SK-N-SH (cell line): ENCODE measurements around the gene CBLB. TPM values are rescaled to one million over a fixed set of nuclear protein-coding genes. Genes with fewer than 3 reads are reported as not detected.

Experiments used
- CTCF ChIA-PET: fragments of 300-600, 350-600 bp; formaldehyde crosslinking; extraction: SDS; loops from one replicate; lab custom pipeline; 2021; lab: Yijun Ruan, JAX
- POLR2A ChIA-PET: fragments of 350-600 bp; sonication (Branson Sonifier 250); formaldehyde crosslinking; extraction: SDS; loops from one replicate; lab custom pipeline; 2020; ENCODE audit warnings: antibody characterized with exemption, inconsistent platforms; lab: Yijun Ruan, JAX
- DNase-seq: peaks from one replicate; pipeline ENCODE4 v3.0.0; 2012
- H2AFZ ChIP-seq: fragments of 200-600 bp; sonication (generic); 2 replicates; pipeline ENCODE4 v1.8.1; 2016; ENCODE audit warnings: antibody characterized with exemption, mild to moderate bottlenecking, low read depth
- H3F3A ChIP-seq: fragments of 200-600 bp; sonication (generic); replicated peaks from 2 replicates; pipeline ENCODE3; 2016; ENCODE audit warnings: antibody characterized with exemption, mild to moderate bottlenecking; ENCODE audit not compliant: insufficient read depth
- H3K27ac ChIP-seq, 2 experiments: fragments of 200-500 bp in 1 of 2; fragments of 200-600 bp in 1 of 2; sonication (Bioruptor generic) in 1 of 2; sonication (generic), shearing (Covaris generic) in 1 of 2; 2 replicates each; pipeline versions ENCODE4 v1.5.1 to v1.6.1; 2014 to 2016; ENCODE audit warnings: low read depth in 2 of 2, inconsistent platforms in 1 of 2, low read length in 1 of 2, mild to moderate bottlenecking in 1 of 2, mixed read lengths in 1 of 2
- H3K27me3 ChIP-seq: fragments of 200-600 bp; sonication (generic), shearing (Covaris generic); 2 replicates; pipeline ENCODE4 v1.6.1; 2016; ENCODE audit warnings: mixed run types; ENCODE audit not compliant: insufficient read depth
- H3K36me3 ChIP-seq, 2 experiments: fragments of 200-500 bp in 1 of 2; fragments of 200-600 bp in 1 of 2; sonication (Bioruptor generic) in 1 of 2; sonication (generic) in 1 of 2; replicated peaks in 1 of 2; 2 replicates each; pipeline versions ENCODE3 to v1.5.1; 2014 to 2016; ENCODE audit warnings: low read length in 1 of 2, mild to moderate bottlenecking in 1 of 2; ENCODE audit not compliant: insufficient read depth in 2 of 2, control insufficient read depth in 1 of 2
- H3K4me1 ChIP-seq, 2 experiments: fragments of 200-500 bp in 1 of 2; fragments of 200-600 bp in 1 of 2; sonication (Bioruptor generic) in 1 of 2; sonication (generic), shearing (Covaris generic) in 1 of 2; 2 replicates each; pipeline versions ENCODE4 v1.5.1 to v1.6.1; 2014 to 2016; ENCODE audit warnings: low read depth in 1 of 2, low read length in 1 of 2, mixed run types in 1 of 2; ENCODE audit not compliant: insufficient read depth in 2 of 2, control insufficient read depth in 1 of 2
- H3K4me2 ChIP-seq: fragments of 200-600 bp; sonication (generic), shearing (Covaris generic); 2 replicates; pipeline ENCODE4 v1.6.1; 2017; ENCODE audit warnings: mixed run types
- H3K4me3 ChIP-seq, 2 experiments: fragments of 200-500 bp in 1 of 2; fragments of 200-600 bp in 1 of 2; sonication (Bioruptor generic) in 1 of 2; sonication (generic), shearing (Covaris generic) in 1 of 2; 2 replicates each; pipeline versions ENCODE4 v1.5.1 to v1.8.1; 2014 to 2016; ENCODE audit warnings: low read depth in 2 of 2, inconsistent platforms in 1 of 2, low read length in 1 of 2, mild to moderate bottlenecking in 1 of 2, mixed read lengths in 1 of 2, moderate library complexity in 1 of 2
- H3K79me2 ChIP-seq: fragments of 200-600 bp; sonication (generic); 2 replicates; pipeline ENCODE4 v1.8.1; 2017; ENCODE audit warnings: mild to moderate bottlenecking; ENCODE audit not compliant: insufficient read depth
- H3K9ac ChIP-seq: fragments of 200-600 bp; sonication (generic); 2 replicates; pipeline ENCODE4 v1.6.1; 2017; ENCODE audit warnings: mixed run types
- H3K9me2 ChIP-seq: fragments of 200-600 bp; sonication (generic); 2 replicates; pipeline ENCODE4 v1.6.1; 2017; ENCODE audit warnings: mixed run types
- H3K9me3 ChIP-seq: fragments of 200-600 bp; sonication (generic); 2 replicates; pipeline ENCODE4 v1.6.1; 2017; ENCODE audit warnings: mixed run types, mild to moderate bottlenecking, moderate library complexity
- H4K20me1 ChIP-seq: fragments of 200-600 bp; sonication (generic); 2 replicates; pipeline ENCODE4 v1.6.1; 2017; ENCODE audit warnings: mild to moderate bottlenecking, mixed run types; ENCODE audit not compliant: insufficient read depth
- ELF1 ChIP-seq: IDR thresholded peaks from 2 replicates; pipeline ENCODE4 v1.4.0; 2012
- FOSL2 ChIP-seq: IDR thresholded peaks from 2 replicates; pipeline ENCODE4 v1.4.0; 2012; ENCODE audit warnings: low read depth, mild to moderate bottlenecking, moderate library complexity, borderline replicate concordance
- FOXJ3 ChIP-seq: sonication (generic); formaldehyde crosslinking; IDR thresholded peaks from 2 replicates; pipeline ENCODE4 v1.5.1; 2020; ENCODE audit warnings: mild to moderate bottlenecking, missing genetic modification reagents
- GATA2 ChIP-seq: sonication (generic); formaldehyde crosslinking; IDR thresholded peaks from 2 replicates; pipeline ENCODE4 v1.5.0; 2020; ENCODE audit warnings: mild to moderate bottlenecking, missing genetic modification reagents
- JUND ChIP-seq: IDR thresholded peaks from 2 replicates; pipeline ENCODE4 v1.4.0; 2012
- MXI1 ChIP-seq: IDR thresholded peaks from 2 replicates; pipeline ENCODE4 v1.6.1; 2012; ENCODE audit warnings: mild to moderate bottlenecking, low read depth, low read length, improper control_type of control experiment
- NRF1 ChIP-seq: IDR thresholded peaks from 2 replicates; pipeline ENCODE4 v1.6.1; 2012; ENCODE audit warnings: low read depth, mild to moderate bottlenecking, low read length
- POLR2AphosphoS5 ChIP-seq: IDR thresholded peaks from 2 replicates; pipeline ENCODE4 v1.6.1; 2012; ENCODE audit warnings: low read depth, low read length
- RFX5 ChIP-seq: IDR thresholded peaks from 2 replicates; pipeline ENCODE4 v1.6.1; 2012; ENCODE audit warnings: mild to moderate bottlenecking, improper control_type of control experiment, low read length
- SMC3 ChIP-seq: IDR thresholded peaks from 2 replicates; pipeline ENCODE4 v1.6.1; 2012; ENCODE audit warnings: low read depth, low read length, improper control_type of control experiment
- TAF1 ChIP-seq: IDR thresholded peaks from 2 replicates; pipeline ENCODE4 v1.6.1; 2012; ENCODE audit warnings: low read depth, mild to moderate bottlenecking, low read length, moderate library complexity, borderline replicate concordance
- TEAD4 ChIP-seq: IDR thresholded peaks from 2 replicates; pipeline ENCODE4 v1.4.0; 2012; ENCODE audit warnings: mild to moderate bottlenecking, borderline replicate concordance; ENCODE audit not compliant: insufficient read depth
- WGBS: methylation state at CpG from one replicate; pipeline ENCODE4 v1.1.6; 2017; ENCODE audit warnings: low lambda C conversion rate; 5-methylcytosine and 5-hydroxymethylcytosine counted together
- polyA plus RNA-seq, 3 experiments: library from polyadenylated mRNA; depleted of rRNA; stranded (reverse); fragments of >200 nt; gene quantifications; 2 replicates each; pipeline ENCODE4 v1.2.3, GENCODE V29; 2012
- TF ChIP-seq, protein P1 (sequence below): IDR thresholded peaks from 2 replicates; pipeline ENCODE4 v1.4.0; 2012; ENCODE audit warnings: low read depth, borderline replicate concordance
- TF ChIP-seq, protein P2 (sequence below): IDR thresholded peaks from 2 replicates; pipeline ENCODE4 v1.4.0; 2012; ENCODE audit warnings: low read depth, borderline replicate concordance
- TF ChIP-seq, protein P3 (sequence below): fragments of 150-350 bp; IDR thresholded peaks from 2 replicates; pipeline ENCODE4 v1.6.1; 2016; ENCODE audit warnings: mild to moderate bottlenecking, low read depth, low read length
- TF ChIP-seq, protein P4 (sequence below): fragments of 200-600 bp; sonication (generic); IDR thresholded peaks from 2 replicates; pipeline ENCODE4 v1.6.1; 2017; ENCODE audit warnings: antibody characterized with exemption, mild to moderate bottlenecking, moderate library complexity

CBLB gene
- polyA plus RNA-seq, 1 of the 3 experiments (the other 2 are of a cell fraction): 4.4 TPM

DNA sequence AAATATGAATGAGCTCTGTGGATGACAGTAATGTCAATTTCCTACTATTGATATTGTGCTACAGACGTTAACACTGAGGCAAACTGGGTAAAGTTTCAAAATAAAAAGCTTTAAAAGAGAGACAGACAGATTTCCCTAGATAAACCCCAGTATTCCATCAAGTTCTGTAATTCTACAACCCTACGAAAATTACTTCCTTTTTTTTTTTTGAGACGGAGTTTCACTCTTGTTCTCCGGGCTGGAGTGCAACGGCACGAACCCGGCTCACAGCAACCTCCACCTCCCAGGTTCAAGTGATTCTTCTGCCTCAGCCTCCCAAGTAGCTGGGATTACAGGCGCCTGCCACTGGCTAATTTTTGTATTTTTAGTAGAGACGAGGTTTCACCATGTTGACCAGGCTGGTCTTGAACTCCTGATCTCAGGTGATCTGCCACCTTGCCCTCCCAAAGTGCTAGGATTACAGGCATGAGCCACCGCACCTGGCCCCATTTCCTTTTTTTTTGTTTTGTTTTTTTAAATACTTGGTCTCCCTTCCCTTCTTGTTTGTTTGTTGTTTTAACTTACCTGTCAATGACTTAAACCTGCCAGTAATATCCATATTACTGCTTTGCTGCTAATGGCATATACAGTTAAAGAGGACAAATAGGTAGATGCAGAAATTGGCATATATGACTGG is 57.2 kb downstream of the CBLB start:
- H3K27ac ChIP-seq: no peak overlapping the region; a peak in 1 of 4 replicates
- ChIA-PET CTCF (interaction anchor here (0.6 kb wide), 1 partner anchor 1215 kb away, joined by 3 read pairs; no protein-coding TSS in a partner anchor), POLR2A (no interaction called here)
- H3K4me2 ChIP-seq: no peak overlapping the region
- peaks cover 0 to 8% of the 10 kb centered on the region in 2 experiments; a peak in 3 of 4 replicates for H3K4me1 ChIP-seq
- H3K9me2 ChIP-seq: no peaks in the 10 kb centered on the region
- TF ChIP-seq JUND (no peak), POLR2AphosphoS5 (no peak), TAF1 (no peak), GATA2 (CRISPR knock-in tag) (no peak), SMC3 (no peak), TEAD4 (no peak), FOXJ3 (CRISPR knock-in tag) (no peak)
- TF ChIP-seq, protein P1, sequence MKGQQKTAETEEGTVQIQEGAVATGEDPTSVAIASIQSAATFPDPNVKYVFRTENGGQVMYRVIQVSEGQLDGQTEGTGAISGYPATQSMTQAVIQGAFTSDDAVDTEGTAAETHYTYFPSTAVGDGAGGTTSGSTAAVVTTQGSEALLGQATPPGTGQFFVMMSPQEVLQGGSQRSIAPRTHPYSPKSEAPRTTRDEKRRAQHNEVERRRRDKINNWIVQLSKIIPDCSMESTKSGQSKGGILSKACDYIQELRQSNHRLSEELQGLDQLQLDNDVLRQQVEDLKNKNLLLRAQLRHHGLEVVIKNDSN: no peak
- TF ChIP-seq, protein P2, sequence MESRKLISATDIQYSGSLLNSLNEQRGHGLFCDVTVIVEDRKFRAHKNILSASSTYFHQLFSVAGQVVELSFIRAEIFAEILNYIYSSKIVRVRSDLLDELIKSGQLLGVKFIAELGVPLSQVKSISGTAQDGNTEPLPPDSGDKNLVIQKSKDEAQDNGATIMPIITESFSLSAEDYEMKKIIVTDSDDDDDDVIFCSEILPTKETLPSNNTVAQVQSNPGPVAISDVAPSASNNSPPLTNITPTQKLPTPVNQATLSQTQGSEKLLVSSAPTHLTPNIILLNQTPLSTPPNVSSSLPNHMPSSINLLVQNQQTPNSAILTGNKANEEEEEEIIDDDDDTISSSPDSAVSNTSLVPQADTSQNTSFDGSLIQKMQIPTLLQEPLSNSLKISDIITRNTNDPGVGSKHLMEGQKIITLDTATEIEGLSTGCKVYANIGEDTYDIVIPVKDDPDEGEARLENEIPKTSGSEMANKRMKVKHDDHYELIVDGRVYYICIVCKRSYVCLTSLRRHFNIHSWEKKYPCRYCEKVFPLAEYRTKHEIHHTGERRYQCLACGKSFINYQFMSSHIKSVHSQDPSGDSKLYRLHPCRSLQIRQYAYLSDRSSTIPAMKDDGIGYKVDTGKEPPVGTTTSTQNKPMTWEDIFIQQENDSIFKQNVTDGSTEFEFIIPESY: no peak
- H3K4me3 ChIP-seq: no peak overlapping the region
- H3K27me3 ChIP-seq: no peaks in the 10 kb centered on the region
- no peak overlapping the region for H2AFZ ChIP-seq
- WGBS: 85% methylated on average over 10 of the region's 10 CpGs
- H3K36me3 ChIP-seq: no peaks in the 10 kb centered on the region
- 0 out of 2 replicates have a peak, but pooled peaks cover 3% of the 10 kb centered on the region for H4K20me1 ChIP-seq
- peaks cover 9% of the 10 kb centered on the region for H3F3A ChIP-seq
- DNase-seq: no peak
- H3K79me2 ChIP-seq: peaks cover 33% of the 10 kb centered on the region
- no peaks in the 10 kb centered on the region for H3K9me3 ChIP-seq
- H3K9ac ChIP-seq: no peak overlapping the region

DNA sequence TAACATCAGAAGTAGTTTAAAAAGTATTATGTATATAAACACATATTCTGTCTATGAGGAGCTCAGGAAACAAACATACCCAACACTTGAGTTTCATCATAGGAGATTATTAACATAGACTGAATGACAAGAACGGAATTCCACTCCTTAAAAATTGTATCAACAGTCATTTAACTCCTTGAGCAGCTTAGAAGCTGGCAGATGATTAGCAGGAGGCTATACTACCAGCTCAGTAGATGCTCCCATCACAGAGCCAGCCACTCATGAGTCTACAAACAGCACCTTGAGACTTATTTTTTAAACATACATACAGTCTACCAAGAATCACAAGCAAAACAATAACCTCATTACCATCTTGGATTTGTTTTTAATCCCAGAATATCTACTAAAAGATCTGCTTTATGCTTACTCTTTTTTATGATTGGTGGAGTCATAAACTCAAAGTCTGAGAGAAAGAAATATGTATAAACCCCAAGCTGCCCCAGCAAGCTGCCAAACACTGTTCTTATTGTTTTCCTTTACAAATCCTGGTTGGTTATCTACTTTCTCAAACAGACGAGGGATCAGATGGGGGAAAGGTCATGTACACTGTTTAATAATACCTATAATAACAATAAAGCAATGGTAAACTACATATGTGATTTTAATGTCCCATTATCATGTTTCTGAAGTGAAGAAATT is 59.5 kb downstream of the CBLB start:
- H3K9me3 ChIP-seq: no peaks in the 10 kb centered on the region
- DNase-seq: no peak
- H3K9me2 ChIP-seq: no peaks in the 10 kb centered on the region
- CTCF ChIA-PET: no interaction called here
- H3K4me3 ChIP-seq: no peak overlapping the region
- no peaks in the 10 kb centered on the region for H3K27me3 ChIP-seq
- H3K79me2 ChIP-seq: peaks cover 29% of the 10 kb centered on the region
- POLR2A ChIA-PET: no interaction called here
- H3K9ac ChIP-seq: no peak overlapping the region
- peaks cover 12% of the 10 kb centered on the region for H3F3A ChIP-seq
- no peaks in the 10 kb centered on the region for H3K36me3 ChIP-seq
- no peak overlapping the region for H2AFZ ChIP-seq
- H4K20me1 ChIP-seq: 0 out of 2 replicates have a peak, but pooled peaks cover 6% of the 10 kb centered on the region
- no peak for TF ChIP-seq ELF1
- TF ChIP-seq NRF1: no peak
- TF ChIP-seq, protein P1: no peak
- TF ChIP-seq TEAD4: no peak
- TF ChIP-seq, protein P3, sequence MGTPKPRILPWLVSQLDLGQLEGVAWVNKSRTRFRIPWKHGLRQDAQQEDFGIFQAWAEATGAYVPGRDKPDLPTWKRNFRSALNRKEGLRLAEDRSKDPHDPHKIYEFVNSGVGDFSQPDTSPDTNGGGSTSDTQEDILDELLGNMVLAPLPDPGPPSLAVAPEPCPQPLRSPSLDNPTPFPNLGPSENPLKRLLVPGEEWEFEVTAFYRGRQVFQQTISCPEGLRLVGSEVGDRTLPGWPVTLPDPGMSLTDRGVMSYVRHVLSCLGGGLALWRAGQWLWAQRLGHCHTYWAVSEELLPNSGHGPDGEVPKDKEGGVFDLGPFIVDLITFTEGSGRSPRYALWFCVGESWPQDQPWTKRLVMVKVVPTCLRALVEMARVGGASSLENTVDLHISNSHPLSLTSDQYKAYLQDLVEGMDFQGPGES: no peak
- no peak for TF ChIP-seq POLR2AphosphoS5
- TF ChIP-seq MXI1: no peak
- TF ChIP-seq FOSL2: no peak
- TF ChIP-seq RFX5: no peak
- TF ChIP-seq GATA2 (CRISPR knock-in tag): no peak
- TF ChIP-seq, protein P4, sequence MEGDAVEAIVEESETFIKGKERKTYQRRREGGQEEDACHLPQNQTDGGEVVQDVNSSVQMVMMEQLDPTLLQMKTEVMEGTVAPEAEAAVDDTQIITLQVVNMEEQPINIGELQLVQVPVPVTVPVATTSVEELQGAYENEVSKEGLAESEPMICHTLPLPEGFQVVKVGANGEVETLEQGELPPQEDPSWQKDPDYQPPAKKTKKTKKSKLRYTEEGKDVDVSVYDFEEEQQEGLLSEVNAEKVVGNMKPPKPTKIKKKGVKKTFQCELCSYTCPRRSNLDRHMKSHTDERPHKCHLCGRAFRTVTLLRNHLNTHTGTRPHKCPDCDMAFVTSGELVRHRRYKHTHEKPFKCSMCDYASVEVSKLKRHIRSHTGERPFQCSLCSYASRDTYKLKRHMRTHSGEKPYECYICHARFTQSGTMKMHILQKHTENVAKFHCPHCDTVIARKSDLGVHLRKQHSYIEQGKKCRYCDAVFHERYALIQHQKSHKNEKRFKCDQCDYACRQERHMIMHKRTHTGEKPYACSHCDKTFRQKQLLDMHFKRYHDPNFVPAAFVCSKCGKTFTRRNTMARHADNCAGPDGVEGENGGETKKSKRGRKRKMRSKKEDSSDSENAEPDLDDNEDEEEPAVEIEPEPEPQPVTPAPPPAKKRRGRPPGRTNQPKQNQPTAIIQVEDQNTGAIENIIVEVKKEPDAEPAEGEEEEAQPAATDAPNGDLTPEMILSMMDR: no peak
- peaks cover 0 to 8% of the 10 kb centered on the region in 2 experiments; a peak in 3 of 4 replicates for H3K4me1 ChIP-seq
- H3K4me2 ChIP-seq: no peak overlapping the region
- WGBS: 75% methylated on average over 2 of the region's 2 CpGs
- H3K27ac ChIP-seq: peak overlapping the region in 1 of 2 experiments; percentile 15; a peak in 1 of 4 replicates
